Breast epithelium (tissue), 4 donors: ENCODE results near the gene DDX54. TPM values are rescaled to one million over a fixed set of nuclear protein-coding genes. Genes with fewer than 3 reads are reported as not detected.

ENCODE experiments used
- DNase-seq, 2 donors: peaks; one replicate each; pipeline ENCODE4 v3.0.0-alpha.2; 2019; ENCODE audit warnings: low spot score in 2 of 2
- H3K27ac ChIP-seq, 2 donors: fragments of 200-600 bp; sonication (generic) in 1 of 2; one replicate each; pipeline ENCODE4 v1.5.1; 2016 to 2019; ENCODE audit warnings: mild to moderate bottlenecking in 1 of 2
- H3K27me3 ChIP-seq, 2 donors: fragments of 200-600 bp; sonication (generic) in 1 of 2; one replicate each; pipeline versions ENCODE4 v1.5.1 to v1.6.0; 2017 to 2019; ENCODE audit warnings: control low read depth in 1 of 2, mild to moderate bottlenecking in 1 of 2
- H3K36me3 ChIP-seq: fragments of 200-600 bp; one replicate; pipeline ENCODE4 v1.5.1; 2019
- H3K4me1 ChIP-seq, 2 donors: fragments of 200-600 bp; sonication (generic); one replicate each; pipeline ENCODE4 v1.5.1; 2016 to 2019; ENCODE audit warnings: control low read depth in 1 of 2
- H3K4me3 ChIP-seq, 3 donors: fragments of 200-600 bp; sonication (generic); 1 replicate in 2 of 3; 2 replicates in 1 of 3; pipeline ENCODE4 v1.5.1; 2016 to 2019; ENCODE audit warnings: mild to moderate bottlenecking in 3 of 3, moderate library complexity in 2 of 3
- H3K9me3 ChIP-seq, 2 donors: fragments of 200-600 bp; sonication (generic) in 1 of 2; one replicate each; pipeline ENCODE4 v1.5.1; 2016 to 2019; ENCODE audit warnings: control low read depth in 1 of 2
- POLR2A ChIP-seq: fragments of 450-650 bp; IDR thresholded peaks from one replicate; pipeline ENCODE4 v1.6.1; 2016; ENCODE audit warnings: antibody characterized with exemption, mild to moderate bottlenecking, moderate library complexity
- POLR2AphosphoS5 ChIP-seq, 3 donors: sonication (generic); formaldehyde crosslinking; IDR thresholded peaks; one replicate each; pipeline ENCODE4 v1.6.1; 2017; ENCODE audit warnings: antibody characterized with exemption in 3 of 3
- intact Hi-C: fragments of 100-400 bp; cut with DNase I; formaldehyde crosslinking; loops from one replicate; pipeline ENCODE4 v1.15.1; 2023; ENCODE audit warnings: low total_unique reads
- total RNA-seq, 3 donors: library from RNA; depleted of rRNA; stranded (reverse); fragments of >200 nt; gene quantifications; one replicate each; pipeline ENCODE4 v1.1.0, GENCODE V29; 2016
- TF ChIP-seq, protein P1 (sequence below), 3 donors: fragments of 450-650 bp; IDR thresholded peaks; one replicate each; pipeline ENCODE4 v1.5.1; 2016 to 2017; ENCODE audit warnings: antibody characterized with exemption in 3 of 3, mild to moderate bottlenecking in 3 of 3, moderate library complexity in 3 of 3

DDX54 gene
- total RNA-seq, 3 donors from 2014 or later = 51.5 to 62.1 (median 60.3) TPM

DNA sequence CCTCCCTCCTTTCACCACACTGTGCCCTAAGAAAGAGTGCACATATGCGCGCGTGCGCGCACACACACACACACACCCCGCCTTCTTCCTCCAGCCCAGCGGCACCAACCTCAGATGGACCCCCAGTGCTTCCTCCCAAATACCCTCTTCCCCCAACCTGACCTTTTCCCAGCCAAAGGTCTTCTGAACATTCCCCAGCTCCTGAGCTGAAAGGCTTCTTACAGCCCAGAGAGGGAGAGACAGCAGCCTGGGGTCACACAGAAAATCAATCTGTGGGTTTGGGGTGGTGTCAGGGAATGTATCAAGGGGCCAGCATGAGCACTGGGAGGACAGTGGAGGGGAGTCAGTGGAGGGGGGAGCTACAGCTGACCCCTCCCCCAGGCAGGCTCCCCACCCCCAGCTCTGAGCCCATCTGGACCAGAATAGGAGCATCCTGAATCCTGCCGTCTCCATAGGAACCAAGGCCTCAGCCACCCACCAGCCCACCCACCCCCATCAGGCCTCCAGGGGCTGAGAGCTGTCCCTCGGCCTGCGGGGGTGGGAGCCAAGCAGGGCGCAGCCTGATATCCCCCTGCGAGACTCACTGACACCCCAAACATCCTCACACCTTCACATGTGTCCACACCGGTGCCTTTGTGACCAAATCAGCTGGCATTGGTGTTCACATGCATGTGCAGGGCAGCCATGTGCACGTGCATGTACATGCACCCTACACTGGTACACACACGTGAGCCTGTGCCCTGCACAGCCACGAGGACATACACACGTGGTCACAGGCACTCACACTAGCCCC, 55.4 kb downstream of the DDX54 start:
- H3K4me3 ChIP-seq = no peak overlapping the region
- TF ChIP-seq POLR2A = no peak
- TF ChIP-seq, protein P1, sequence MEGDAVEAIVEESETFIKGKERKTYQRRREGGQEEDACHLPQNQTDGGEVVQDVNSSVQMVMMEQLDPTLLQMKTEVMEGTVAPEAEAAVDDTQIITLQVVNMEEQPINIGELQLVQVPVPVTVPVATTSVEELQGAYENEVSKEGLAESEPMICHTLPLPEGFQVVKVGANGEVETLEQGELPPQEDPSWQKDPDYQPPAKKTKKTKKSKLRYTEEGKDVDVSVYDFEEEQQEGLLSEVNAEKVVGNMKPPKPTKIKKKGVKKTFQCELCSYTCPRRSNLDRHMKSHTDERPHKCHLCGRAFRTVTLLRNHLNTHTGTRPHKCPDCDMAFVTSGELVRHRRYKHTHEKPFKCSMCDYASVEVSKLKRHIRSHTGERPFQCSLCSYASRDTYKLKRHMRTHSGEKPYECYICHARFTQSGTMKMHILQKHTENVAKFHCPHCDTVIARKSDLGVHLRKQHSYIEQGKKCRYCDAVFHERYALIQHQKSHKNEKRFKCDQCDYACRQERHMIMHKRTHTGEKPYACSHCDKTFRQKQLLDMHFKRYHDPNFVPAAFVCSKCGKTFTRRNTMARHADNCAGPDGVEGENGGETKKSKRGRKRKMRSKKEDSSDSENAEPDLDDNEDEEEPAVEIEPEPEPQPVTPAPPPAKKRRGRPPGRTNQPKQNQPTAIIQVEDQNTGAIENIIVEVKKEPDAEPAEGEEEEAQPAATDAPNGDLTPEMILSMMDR (IDR thresholded peaks at IDR 0.05) = no peak
- TF ChIP-seq POLR2AphosphoS5 (IDR thresholded peaks at IDR 0.05) = no peak
- intact Hi-C loops = no loop called here
- DNase-seq = no peak
- H3K27me3 ChIP-seq = no peaks in the 10 kb centered on the region
- no peaks in the 10 kb centered on the region for H3K4me1 ChIP-seq
- H3K36me3 ChIP-seq = no peaks in the 10 kb centered on the region
- no peaks in the 10 kb centered on the region for H3K9me3 ChIP-seq
- no peak overlapping the region for H3K27ac ChIP-seq

DNA sequence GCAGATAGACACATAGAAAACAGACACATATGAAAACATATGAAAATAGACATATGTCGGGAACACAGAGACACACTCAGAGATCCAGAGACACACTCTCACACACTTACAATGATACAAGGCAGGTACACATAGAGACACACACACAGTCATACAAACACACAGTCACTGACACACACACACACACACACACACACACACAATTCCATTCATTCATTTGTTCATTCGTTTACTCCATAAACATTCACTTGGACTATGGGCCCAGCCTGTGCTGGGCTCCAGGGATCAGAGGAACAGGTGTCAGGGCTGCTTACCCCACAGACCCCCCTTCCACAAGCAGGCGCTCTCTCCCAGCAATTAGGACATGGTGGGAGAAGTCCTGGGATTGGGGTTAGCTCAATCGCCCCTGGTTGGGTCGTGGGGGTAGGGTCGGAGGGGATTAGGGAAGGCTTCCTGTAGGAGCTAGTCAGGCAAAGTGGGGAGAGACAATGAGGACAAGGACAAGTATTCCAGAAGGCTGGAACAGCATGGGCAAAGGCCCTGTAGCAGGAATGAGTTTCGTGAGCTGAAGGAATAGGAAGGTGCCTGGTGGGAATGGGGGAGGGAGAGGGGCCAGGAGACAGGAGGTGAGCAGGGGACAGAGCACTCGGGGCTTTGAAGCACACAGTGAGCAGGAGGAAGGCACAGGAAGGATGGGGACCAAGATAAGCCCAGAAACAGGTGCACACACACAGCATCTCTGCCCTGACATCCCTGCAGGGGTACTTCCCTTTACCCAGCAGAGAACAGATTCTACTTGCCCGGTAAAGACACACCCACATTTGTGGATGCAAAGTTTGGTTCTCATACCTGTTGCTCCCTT, 56.2 kb downstream of the DDX54 start:
- no peaks in the 10 kb centered on the region for H3K9me3 ChIP-seq
- no peaks in the 10 kb centered on the region for H3K36me3 ChIP-seq
- H3K4me3 ChIP-seq = no peak overlapping the region
- H3K27me3 ChIP-seq = no peaks in the 10 kb centered on the region
- TF ChIP-seq POLR2AphosphoS5 (IDR thresholded peaks at IDR 0.05) (no peak), POLR2A (no peak)
- TF ChIP-seq, protein P1 (IDR thresholded peaks at IDR 0.05) = no peak
- intact Hi-C loops = no loop called here
- no peak for DNase-seq
- H3K4me1 ChIP-seq = no peaks in the 10 kb centered on the region
- H3K27ac ChIP-seq = no peak overlapping the region

DNA sequence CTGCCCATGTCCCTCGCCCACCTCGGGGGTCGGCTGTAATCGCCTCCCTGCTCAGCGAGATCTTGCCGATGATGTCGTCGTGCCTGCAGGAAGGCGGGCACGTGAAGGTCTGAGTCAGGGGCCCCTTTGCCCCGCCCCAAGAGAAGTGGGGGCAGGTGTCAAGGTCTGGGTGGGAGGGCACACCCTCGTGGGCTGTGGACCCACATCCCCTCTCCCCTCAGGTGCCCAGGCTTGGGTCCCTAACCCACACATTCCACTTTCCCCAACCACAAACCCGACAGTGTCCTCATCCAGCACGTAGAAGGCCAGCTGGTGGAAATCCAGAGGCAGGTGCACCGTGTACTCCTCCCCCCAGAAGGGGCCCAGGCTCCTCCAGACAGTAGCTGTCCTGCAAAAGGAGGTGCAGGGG, 57.5 kb downstream of the DDX54 start:
- no peaks in the 10 kb centered on the region for H3K4me1 ChIP-seq

DNA sequence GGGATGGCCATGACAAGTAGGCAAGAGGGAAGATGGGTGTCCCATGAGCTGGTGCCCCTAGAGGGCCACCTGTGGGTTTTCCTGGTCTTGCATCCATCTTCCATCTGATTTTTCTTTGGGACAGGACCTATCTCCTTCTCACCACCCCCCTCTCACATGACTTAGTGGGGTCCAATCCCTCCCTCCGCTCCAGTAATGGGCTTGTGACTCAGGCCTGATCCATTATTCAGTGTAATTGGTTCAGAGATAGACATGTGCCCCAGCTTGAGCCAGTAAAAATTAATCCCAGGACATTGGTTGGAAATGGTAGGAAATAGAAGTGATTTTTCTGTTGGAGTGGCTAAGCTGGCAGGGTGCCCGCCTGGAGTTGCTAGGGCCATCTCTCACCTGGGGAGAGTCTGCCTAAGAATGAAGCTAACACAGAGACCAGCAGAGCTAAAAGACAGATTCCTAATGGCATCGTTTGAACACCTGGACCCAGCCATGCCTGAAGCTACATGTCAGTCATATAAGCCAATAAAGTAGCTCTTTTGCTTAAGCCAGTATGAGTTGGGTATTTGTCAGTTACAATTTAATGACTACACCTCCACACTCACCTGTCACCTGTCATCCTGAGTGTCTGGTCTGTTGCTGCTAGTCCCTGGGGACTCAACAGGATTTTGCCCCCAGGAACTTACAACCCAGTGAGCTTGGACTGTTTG, 64.5 kb downstream of the DDX54 start:
- Histone ChIP-seq H3K27me3 (no peaks in the 10 kb centered on the region), H3K27ac (no peak overlapping the region), H3K36me3 (no peaks in the 10 kb centered on the region), H3K4me1 (no peaks in the 10 kb centered on the region), H3K9me3 (no peaks in the 10 kb centered on the region), H3K4me3 (no peak overlapping the region)
- intact Hi-C loops = no loop called here
- TF ChIP-seq POLR2A = no peak
- TF ChIP-seq POLR2AphosphoS5 (IDR thresholded peaks at IDR 0.05) = no peak
- TF ChIP-seq, protein P1 (IDR thresholded peaks at IDR 0.05) = no peak
- DNase-seq = no peak

More for the DNA sequence above, 57.5 kb downstream of the DDX54 start:
- Histone ChIP-seq H3K4me3 (no peak overlapping the region), H3K9me3 (no peaks in the 10 kb centered on the region), H3K27ac (no peak overlapping the region), H3K27me3 (no peaks in the 10 kb centered on the region), H3K36me3 (no peaks in the 10 kb centered on the region)
- intact Hi-C loops = no loop called here
- DNase-seq = no peak
- TF ChIP-seq POLR2A = no peak

DNA sequence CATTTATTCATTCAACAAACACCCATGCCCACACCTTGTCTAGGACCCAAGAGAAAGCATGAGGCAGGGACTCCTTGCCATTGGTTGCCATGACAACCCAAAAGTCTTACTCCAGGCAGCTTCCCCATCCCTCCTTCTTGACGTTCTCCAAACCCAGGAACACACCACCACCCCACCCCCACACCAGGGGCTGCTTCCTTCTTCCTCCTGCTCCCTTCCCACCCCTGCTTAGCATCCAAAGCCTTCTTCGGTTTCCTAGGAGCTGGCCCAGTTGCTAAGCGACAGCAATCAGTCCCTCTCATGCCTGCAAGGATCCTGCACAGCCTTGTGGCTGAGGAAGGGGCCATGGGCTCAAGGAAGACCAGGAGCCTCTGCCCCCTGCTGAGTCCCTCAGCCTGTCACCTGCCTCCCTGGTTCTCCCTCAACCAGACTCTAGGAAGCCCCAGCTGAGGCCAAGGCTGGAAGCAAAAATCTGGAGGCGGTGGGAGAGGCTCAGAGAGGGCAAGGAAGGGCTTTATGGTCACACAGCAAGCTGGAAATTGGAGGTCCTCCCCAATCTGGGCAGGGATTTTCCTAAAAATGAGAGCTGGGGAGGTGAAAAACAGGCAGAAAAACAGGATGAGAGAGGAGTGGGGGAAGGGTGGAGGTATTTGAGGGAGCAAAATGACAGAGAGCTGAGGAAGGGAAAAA, 65.2 kb downstream of the DDX54 start:
- no peak overlapping the region for H3K27ac ChIP-seq
- no peak for TF ChIP-seq POLR2A

More for the DNA sequence above, 65.2 kb downstream of the DDX54 start:
- H3K36me3 ChIP-seq = no peaks in the 10 kb centered on the region
- no peaks in the 10 kb centered on the region for H3K27me3 ChIP-seq
- intact Hi-C loops = no loop called here
- no peaks in the 10 kb centered on the region for H3K9me3 ChIP-seq
- H3K4me3 ChIP-seq = no peak overlapping the region
- DNase-seq = no peak
- no peaks in the 10 kb centered on the region for H3K4me1 ChIP-seq
